Endothelial cell of umbilical vein (primary cell): ENCODE measurements around the gene NR3C2.

ENCODE experiments used
- EZH2 ChIP-seq: IDR thresholded peaks from 2 replicates; pipeline ENCODE4 v1.6.1; 2012; ENCODE audit warnings: borderline replicate concordance, low read depth, mild to moderate bottlenecking, moderate library complexity, low read length, inconsistent platforms; ENCODE audit not compliant: severe bottlenecking
- FOS ChIP-seq: IDR thresholded peaks from 2 replicates; pipeline ENCODE4 v1.6.1; 2011; ENCODE audit warnings: mild to moderate bottlenecking, low read length, moderate library complexity, borderline replicate concordance; ENCODE audit not compliant: insufficient read depth
- POLR2A ChIP-seq: IDR thresholded peaks from 2 replicates; pipeline ENCODE4 v1.6.1; 2012; ENCODE audit warnings: low read depth, mild to moderate bottlenecking, control low read depth, low read length
- TF ChIP-seq, protein P1 (sequence below), 2 donors: IDR thresholded peaks; 1 replicate in 1 of 2; 2 replicates in 1 of 2; pipeline ENCODE4 v1.5.1; 2011; ENCODE audit warnings: low read length in 2 of 2, mild to moderate bottlenecking in 2 of 2, moderate library complexity in 2 of 2, control low read depth in 1 of 2, inconsistent platforms in 1 of 2, low read depth in 1 of 2; ENCODE audit not compliant: insufficient read depth in 1 of 2; ENCODE audit errors: extremely low read depth in 1 of 2

GRCh38 chr4:148143174-148143573 is 299.0 kb downstream of the NR3C2 start:
- TF ChIP-seq, protein P1, sequence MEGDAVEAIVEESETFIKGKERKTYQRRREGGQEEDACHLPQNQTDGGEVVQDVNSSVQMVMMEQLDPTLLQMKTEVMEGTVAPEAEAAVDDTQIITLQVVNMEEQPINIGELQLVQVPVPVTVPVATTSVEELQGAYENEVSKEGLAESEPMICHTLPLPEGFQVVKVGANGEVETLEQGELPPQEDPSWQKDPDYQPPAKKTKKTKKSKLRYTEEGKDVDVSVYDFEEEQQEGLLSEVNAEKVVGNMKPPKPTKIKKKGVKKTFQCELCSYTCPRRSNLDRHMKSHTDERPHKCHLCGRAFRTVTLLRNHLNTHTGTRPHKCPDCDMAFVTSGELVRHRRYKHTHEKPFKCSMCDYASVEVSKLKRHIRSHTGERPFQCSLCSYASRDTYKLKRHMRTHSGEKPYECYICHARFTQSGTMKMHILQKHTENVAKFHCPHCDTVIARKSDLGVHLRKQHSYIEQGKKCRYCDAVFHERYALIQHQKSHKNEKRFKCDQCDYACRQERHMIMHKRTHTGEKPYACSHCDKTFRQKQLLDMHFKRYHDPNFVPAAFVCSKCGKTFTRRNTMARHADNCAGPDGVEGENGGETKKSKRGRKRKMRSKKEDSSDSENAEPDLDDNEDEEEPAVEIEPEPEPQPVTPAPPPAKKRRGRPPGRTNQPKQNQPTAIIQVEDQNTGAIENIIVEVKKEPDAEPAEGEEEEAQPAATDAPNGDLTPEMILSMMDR (IDR thresholded peaks at IDR 0.05; ENCODE audit: extremely low read depth in 1 of 2, insufficient read depth in 1 of 2, low read depth in 1 of 2, low read length in 2 of 2), result no peak
- TF ChIP-seq POLR2A (no peak), EZH2 (no peak), FOS (no peak)
